ENCODE results near the gene CERT1.

- 0 out of 2 replicates have a peak, but pooled peaks have one; percentile 16 for TF ChIP-seq RAD21 (IDR thresholded peaks at IDR 0.05; ENCODE audit: low read length)
- TF ChIP-seq, protein P1, sequence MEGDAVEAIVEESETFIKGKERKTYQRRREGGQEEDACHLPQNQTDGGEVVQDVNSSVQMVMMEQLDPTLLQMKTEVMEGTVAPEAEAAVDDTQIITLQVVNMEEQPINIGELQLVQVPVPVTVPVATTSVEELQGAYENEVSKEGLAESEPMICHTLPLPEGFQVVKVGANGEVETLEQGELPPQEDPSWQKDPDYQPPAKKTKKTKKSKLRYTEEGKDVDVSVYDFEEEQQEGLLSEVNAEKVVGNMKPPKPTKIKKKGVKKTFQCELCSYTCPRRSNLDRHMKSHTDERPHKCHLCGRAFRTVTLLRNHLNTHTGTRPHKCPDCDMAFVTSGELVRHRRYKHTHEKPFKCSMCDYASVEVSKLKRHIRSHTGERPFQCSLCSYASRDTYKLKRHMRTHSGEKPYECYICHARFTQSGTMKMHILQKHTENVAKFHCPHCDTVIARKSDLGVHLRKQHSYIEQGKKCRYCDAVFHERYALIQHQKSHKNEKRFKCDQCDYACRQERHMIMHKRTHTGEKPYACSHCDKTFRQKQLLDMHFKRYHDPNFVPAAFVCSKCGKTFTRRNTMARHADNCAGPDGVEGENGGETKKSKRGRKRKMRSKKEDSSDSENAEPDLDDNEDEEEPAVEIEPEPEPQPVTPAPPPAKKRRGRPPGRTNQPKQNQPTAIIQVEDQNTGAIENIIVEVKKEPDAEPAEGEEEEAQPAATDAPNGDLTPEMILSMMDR (IDR thresholded peaks at IDR 0.05): no peak
- no peak for TF ChIP-seq RCOR1 (IDR thresholded peaks at IDR 0.05; ENCODE audit: low read length)
- peak; percentile 69 for TF ChIP-seq POLR2AphosphoS5 (IDR thresholded peaks at IDR 0.05; ENCODE audit: low read depth, low read length)
- peak; percentile 90 for TF ChIP-seq YY1 (IDR thresholded peaks at IDR 0.05; ENCODE audit: low read depth)
- no peak for TF ChIP-seq USF1 (IDR thresholded peaks at IDR 0.05; ENCODE audit: borderline replicate concordance, low read depth)
- TF ChIP-seq EP300 (IDR thresholded peaks at IDR 0.05; ENCODE audit: borderline replicate concordance in 1 of 2, low read depth in 1 of 2, low read length in 1 of 2): no peak
Measured at GRCh38 chr5:75511435-75512382, at the start of gene CERT1, which contains the start of gene POLK.

Measured in SK-N-SH (cell line).